Measurements from ENCODE around the gene SLC16A8. TPM values are rescaled to one million over a fixed set of nuclear protein-coding genes. Genes with fewer than 3 reads are reported as not detected.

Gene SLC16A8
- total RNA-seq, 2 donors from 2014 or later = 0.57 to 1.1 TPM

GRCh38 chr22:38029370-38029769 lies 54.6 kb downstream of the SLC16A8 start:
- peaks cover 3% of the 10 kb centered on the region for H3K9me3 Mint-ChIP-seq
- no peaks in the 10 kb centered on the region for H3K4me1 ChIP-seq (ENCODE audit: control insufficient read depth, insufficient read depth, low read length)
- no peak overlapping the region for H3K4me3 ChIP-seq (ENCODE audit: low read length)
- peaks cover 4% of the 10 kb centered on the region for H3K27me3 Mint-ChIP-seq (ENCODE audit: insufficient read depth)
- TF ChIP-seq CTCF (conservative IDR thresholded peaks at IDR 0.05) = no peak
- no peak overlapping the region for H3K4me3 Mint-ChIP-seq
- H3K36me3 Mint-ChIP-seq (ENCODE audit: low read depth) = no peaks in the 10 kb centered on the region
- H3K27ac ChIP-seq (ENCODE audit: low read depth, low read length) = no peak overlapping the region
- no peaks in the 10 kb centered on the region for H3K36me3 ChIP-seq (ENCODE audit: control insufficient read depth, insufficient read depth, low read length)
- H3K9ac ChIP-seq (ENCODE audit: extremely low read depth, low read length, poor library complexity, severe bottlenecking) = no peak overlapping the region
- H3K9me3 ChIP-seq (ENCODE audit: control insufficient read depth, low read length) = no peaks in the 10 kb centered on the region
- no peak overlapping the region for H3K27ac Mint-ChIP-seq
- peaks cover 17% of the 10 kb centered on the region for H3K4me1 Mint-ChIP-seq
- H3K27me3 ChIP-seq (ENCODE audit: control insufficient read depth, insufficient read depth, low read length, poor library complexity, severe bottlenecking) = no peaks in the 10 kb centered on the region
- DNase-seq = no peak

GRCh38 chr22:38028344-38029130 lies 55.4 kb downstream of the SLC16A8 start:
- Histone ChIP-seq H3K9me3 (ENCODE audit: control insufficient read depth, low read length) (no peaks in the 10 kb centered on the region), H3K36me3 (ENCODE audit: control insufficient read depth, insufficient read depth, low read length) (no peaks in the 10 kb centered on the region), H3K4me3 (ENCODE audit: low read length) (no peak overlapping the region), H3K9ac (ENCODE audit: extremely low read depth, low read length, poor library complexity, severe bottlenecking) (no peak overlapping the region), H3K27me3 (ENCODE audit: control insufficient read depth, insufficient read depth, low read length, poor library complexity, severe bottlenecking) (no peaks in the 10 kb centered on the region), H3K4me1 (ENCODE audit: control insufficient read depth, insufficient read depth, low read length) (no peaks in the 10 kb centered on the region), H3K27ac (ENCODE audit: low read depth, low read length) (no peak overlapping the region)
- Mint-ChIP-seq H3K27me3 (ENCODE audit: insufficient read depth) (peaks cover 4% of the 10 kb centered on the region), H3K9me3 (no peaks in the 10 kb centered on the region), H3K4me1 (peaks cover 12% of the 10 kb centered on the region), H3K27ac (no peak overlapping the region), H3K36me3 (ENCODE audit: low read depth) (no peaks in the 10 kb centered on the region), H3K4me3 (no peak overlapping the region)
- no peak for TF ChIP-seq CTCF (conservative IDR thresholded peaks at IDR 0.05)
- DNase-seq = peak; percentile 34
- WGBS, 2 experiments (ENCODE audit: insufficient coverage in 1 of 2, insufficient read length in 1 of 2) = 94 to 95% methylated on average over 12 to 15 of the region's 15 CpGs

Other genes starting within 250 kb of the SLC16A8 start
- 10 to 100 TPM; 14.1 to 14.3 TPM for gene ANKRD54, start 239.8 kb downstream of the SLC16A8 start, total RNA-seq
- 100 to 1,000 TPM; 469 to 541 TPM for gene EIF3L, start 234.8 kb downstream of the SLC16A8 start, total RNA-seq
- gene MICALL1, start 177.9 kb downstream of the SLC16A8 start, total RNA-seq = 10 to 100 TPM; 33.5 to 36.6 TPM
- gene C22orf23, start 130.6 kb downstream of the SLC16A8 start, total RNA-seq = under 1 TPM; 0.29 to 0.44 TPM
- gene POLR2F, start 130.5 kb downstream of the SLC16A8 start, total RNA-seq = 100 to 1,000 TPM in 1 of 2 donors, 10 to 100 TPM in 1; 98.0 to 105 TPM
- 10 to 100 TPM; 11.2 to 13.4 TPM for gene SOX10, start 99.6 kb downstream of the SLC16A8 start, total RNA-seq
- gene PICK1, start 26.8 kb downstream of the SLC16A8 start, total RNA-seq = 10 to 100 TPM; 42.7 to 54.1 TPM
- gene BAIAP2L2, start 26.5 kb upstream of the SLC16A8 start, total RNA-seq = 1 to 10 TPM; 1.4 to 3.7 TPM
- gene PLA2G6, start 97.6 kb upstream of the SLC16A8 start, total RNA-seq = 10 to 100 TPM; 60.6 to 60.7 TPM
- gene MAFF, start 117.8 kb upstream of the SLC16A8 start, total RNA-seq = 1 to 10 TPM; 4.7 to 5.5 TPM
- gene TMEM184B, start 188.8 kb upstream of the SLC16A8 start, total RNA-seq = 10 to 100 TPM; 55.4 to 57.6 TPM
- gene CSNK1E, start 233.2 kb upstream of the SLC16A8 start, total RNA-seq = 100 to 1,000 TPM; 224 to 229 TPM

All from endodermal cell (in vitro differentiated cells).